Measurements from ENCODE around the gene SRRM2.

SRRM2 gene

DNA sequence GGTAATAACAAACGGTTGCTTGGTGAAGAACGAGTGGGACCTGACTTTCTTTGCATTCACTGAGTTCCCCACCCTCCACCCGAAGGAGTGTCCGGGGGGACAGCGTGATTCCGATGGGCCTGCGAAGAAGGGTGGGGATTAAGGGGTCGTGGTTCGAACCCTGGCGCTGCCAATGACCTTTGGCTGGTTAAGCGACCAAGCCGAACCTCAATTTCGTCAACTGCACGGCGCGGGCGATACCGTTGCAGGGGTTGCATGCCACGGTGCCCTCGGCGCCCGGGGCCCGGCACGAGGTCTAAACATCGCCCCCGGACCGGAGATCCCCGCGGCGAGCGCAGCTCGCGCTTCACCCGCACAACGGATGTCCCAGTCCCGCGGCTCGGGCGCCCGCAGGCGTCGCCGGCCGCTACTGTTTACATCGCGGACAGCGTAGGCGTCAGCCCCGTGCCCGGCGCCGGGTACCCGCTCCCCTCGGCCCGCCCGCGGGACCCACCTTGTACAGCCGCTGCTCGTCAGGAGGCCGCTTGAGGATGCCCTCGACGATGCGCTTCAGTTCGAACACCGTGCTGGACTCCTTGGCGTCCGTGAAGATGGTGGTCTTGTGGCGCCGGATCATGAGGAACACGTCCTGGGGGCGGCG lies 24.2 kb downstream of the SRRM2 start:
- Histone ChIP-seq H3K27me3 (ENCODE audit: control insufficient read depth in 1 of 2, insufficient read depth in 2 of 2, low read length in 2 of 2) (no peaks in the 10 kb centered on the region), H3K9ac (ENCODE audit: low read depth in 1 of 2, low read length in 2 of 2) (peak overlapping the region; percentile 58 to 84), H3K9me3 (ENCODE audit: control insufficient read depth in 1 of 2, low read length in 2 of 2) (no peaks in the 10 kb centered on the region), H3K4me1 (ENCODE audit: control insufficient read depth in 1 of 2, insufficient read depth in 2 of 2, low read length in 2 of 2) (peaks cover 18 to 19% of the 10 kb centered on the region in 2 donors), H3K27ac (ENCODE audit: low read depth, low read length) (no peak overlapping the region), H3K4me3 (ENCODE audit: low read depth in 1 of 2, low read length in 2 of 2) (peak overlapping the region; percentile 74 to 75), H3K36me3 (ENCODE audit: control insufficient read depth in 1 of 2, insufficient read depth in 2 of 2, low read length in 2 of 2) (peaks cover 21 to 32% of the 10 kb centered on the region in 2 donors)

DNA sequence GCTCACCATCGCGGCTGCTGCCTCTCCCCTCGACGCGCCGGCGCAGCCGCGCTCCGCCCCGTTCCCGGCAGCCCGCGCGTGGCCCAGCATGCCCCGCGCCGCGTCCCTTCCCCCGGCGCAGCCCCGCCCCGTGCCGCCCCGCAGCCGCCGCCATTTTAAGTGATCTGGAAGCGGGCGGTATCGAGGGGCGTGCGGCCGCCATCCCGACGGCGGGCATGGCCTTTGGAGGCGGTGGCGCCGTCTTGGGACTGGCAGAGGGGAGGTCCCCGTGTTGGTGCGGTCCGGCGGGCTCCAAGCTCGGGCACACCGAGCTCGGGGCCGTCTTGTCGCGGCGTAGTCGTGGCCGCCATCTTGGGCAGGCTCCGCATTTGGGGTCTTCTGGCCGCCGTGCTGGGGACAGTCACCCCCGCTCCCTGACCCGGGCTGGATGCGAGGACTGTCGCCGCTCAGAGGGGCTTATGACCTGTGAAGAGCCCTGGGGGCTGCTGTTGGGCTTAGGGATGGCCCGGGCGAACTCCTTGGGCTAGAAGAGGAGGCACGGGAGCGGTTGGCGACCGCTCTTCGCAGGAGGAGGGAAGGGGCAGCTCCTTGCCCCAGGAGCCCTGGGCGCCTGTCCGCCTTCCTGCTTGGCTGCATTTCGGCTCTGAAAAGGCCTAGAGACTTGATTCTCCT lies 24.9 kb downstream of the SRRM2 start, which contains the start of gene ELOB:
Gene ELOB, minus strand, starts transcription at position 50 of the 672 bp plus-strand sequence. Its CDS starts 41 bp downstream, at position 9.
- Histone ChIP-seq H3K27me3 (ENCODE audit: control insufficient read depth in 1 of 2, insufficient read depth in 2 of 2, low read length in 2 of 2) (no peaks in the 10 kb centered on the region), H3K9ac (ENCODE audit: low read depth in 1 of 2, low read length in 2 of 2) (peak within 1 kb of the TSS; percentile 96 to 100), H3K36me3 (ENCODE audit: control insufficient read depth in 1 of 2, insufficient read depth in 2 of 2, low read length in 2 of 2) (peaks cover 16 to 26% of the 10 kb centered on the region in 2 donors), H3K4me3 (ENCODE audit: low read depth in 1 of 2, low read length in 2 of 2) (peak within 1 kb of the TSS; percentile 88 to 98), H3K27ac (ENCODE audit: low read depth, low read length) (peak within 1 kb of the TSS; percentile 99), H3K4me1 (ENCODE audit: control insufficient read depth in 1 of 2, insufficient read depth in 2 of 2, low read length in 2 of 2) (peaks cover 18 to 19% of the 10 kb centered on the region in 2 donors), H3K9me3 (ENCODE audit: control insufficient read depth in 1 of 2, low read length in 2 of 2) (no peaks in the 10 kb centered on the region)

DNA sequence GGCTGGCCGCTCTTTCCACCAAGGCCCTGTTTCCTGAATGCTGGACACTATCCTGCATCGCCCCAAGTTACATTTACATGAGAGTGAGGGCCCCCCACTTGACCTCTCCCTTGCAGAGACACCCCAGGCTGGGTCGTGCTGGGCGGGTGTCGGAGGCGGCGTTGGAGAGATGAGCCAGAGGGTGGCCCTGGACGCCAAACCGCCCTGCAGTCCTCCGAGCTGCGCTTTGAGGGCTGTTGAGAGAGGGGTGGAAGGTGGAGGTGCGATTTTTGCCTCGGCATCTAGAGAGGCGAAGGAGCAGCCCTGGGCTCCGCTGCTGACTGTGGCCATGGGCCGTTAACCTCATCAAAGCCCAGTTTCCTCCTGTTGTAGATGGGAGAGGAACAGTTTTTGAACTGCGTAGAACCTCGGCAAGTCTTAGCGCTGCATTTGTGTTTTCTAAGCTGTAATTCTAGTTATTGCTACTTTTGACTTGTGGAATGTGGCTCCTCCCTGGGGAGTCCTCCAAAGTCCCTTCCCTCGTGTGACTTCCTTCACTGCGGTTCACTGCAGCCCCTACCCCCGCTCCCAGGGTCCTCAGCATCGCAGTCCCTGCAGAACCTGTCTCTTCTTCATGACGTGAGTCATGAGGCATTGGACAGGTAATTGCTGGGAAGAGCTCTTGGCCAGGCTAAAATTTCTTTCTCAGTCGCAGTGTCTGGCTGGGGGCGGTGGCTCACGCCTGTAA lies 25.6 kb downstream of the SRRM2 start:
- Histone ChIP-seq H3K9me3 (ENCODE audit: control insufficient read depth in 1 of 2, low read length in 2 of 2) (no peaks in the 10 kb centered on the region), H3K36me3 (ENCODE audit: control insufficient read depth in 1 of 2, insufficient read depth in 2 of 2, low read length in 2 of 2) (peaks cover 12 to 20% of the 10 kb centered on the region in 2 donors), H3K4me3 (ENCODE audit: low read depth in 1 of 2, low read length in 2 of 2) (peak overlapping the region; percentile 88 to 98), H3K27me3 (ENCODE audit: control insufficient read depth in 1 of 2, insufficient read depth in 2 of 2, low read length in 2 of 2) (no peaks in the 10 kb centered on the region), H3K9ac (ENCODE audit: low read depth in 1 of 2, low read length in 2 of 2) (peak overlapping the region; percentile 96 to 100), H3K27ac (ENCODE audit: low read depth, low read length) (peak overlapping the region; percentile 99), H3K4me1 (ENCODE audit: control insufficient read depth in 1 of 2, insufficient read depth in 2 of 2, low read length in 2 of 2) (peaks cover 18 to 19% of the 10 kb centered on the region in 2 donors)

DNA sequence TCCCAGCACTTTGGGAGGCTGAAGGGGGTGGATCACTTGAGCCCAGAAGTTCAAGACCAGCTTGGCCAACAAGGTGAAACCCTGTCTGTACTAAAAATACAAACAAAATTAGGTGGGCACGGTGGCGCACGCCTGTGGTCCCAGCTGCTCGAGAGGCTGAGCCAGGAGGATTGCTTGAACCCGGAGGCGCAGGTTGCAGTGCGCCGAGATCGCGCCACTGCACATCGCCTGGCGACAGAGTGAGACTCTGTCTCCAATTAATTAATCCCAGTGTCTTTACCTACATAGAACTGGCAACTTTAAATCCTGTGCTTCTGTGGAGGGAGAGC lies 26.2 kb downstream of the SRRM2 start:
- Histone ChIP-seq H3K4me1 (ENCODE audit: control insufficient read depth in 1 of 2, insufficient read depth in 2 of 2, low read length in 2 of 2) (peaks cover 18 to 19% of the 10 kb centered on the region in 2 donors), H3K4me3 (ENCODE audit: low read depth in 1 of 2, low read length in 2 of 2) (peak overlapping the region in 1 of 2 donors; percentile 98), H3K9ac (ENCODE audit: low read depth in 1 of 2, low read length in 2 of 2) (peak overlapping the region; percentile 96 to 100), H3K9me3 (ENCODE audit: control insufficient read depth in 1 of 2, low read length in 2 of 2) (no peaks in the 10 kb centered on the region), H3K36me3 (ENCODE audit: control insufficient read depth in 1 of 2, insufficient read depth in 2 of 2, low read length in 2 of 2) (peaks cover 8 to 15% of the 10 kb centered on the region in 2 donors), H3K27me3 (ENCODE audit: control insufficient read depth in 1 of 2, insufficient read depth in 2 of 2, low read length in 2 of 2) (no peaks in the 10 kb centered on the region), H3K27ac (ENCODE audit: low read depth, low read length) (no peak overlapping the region)

DNA sequence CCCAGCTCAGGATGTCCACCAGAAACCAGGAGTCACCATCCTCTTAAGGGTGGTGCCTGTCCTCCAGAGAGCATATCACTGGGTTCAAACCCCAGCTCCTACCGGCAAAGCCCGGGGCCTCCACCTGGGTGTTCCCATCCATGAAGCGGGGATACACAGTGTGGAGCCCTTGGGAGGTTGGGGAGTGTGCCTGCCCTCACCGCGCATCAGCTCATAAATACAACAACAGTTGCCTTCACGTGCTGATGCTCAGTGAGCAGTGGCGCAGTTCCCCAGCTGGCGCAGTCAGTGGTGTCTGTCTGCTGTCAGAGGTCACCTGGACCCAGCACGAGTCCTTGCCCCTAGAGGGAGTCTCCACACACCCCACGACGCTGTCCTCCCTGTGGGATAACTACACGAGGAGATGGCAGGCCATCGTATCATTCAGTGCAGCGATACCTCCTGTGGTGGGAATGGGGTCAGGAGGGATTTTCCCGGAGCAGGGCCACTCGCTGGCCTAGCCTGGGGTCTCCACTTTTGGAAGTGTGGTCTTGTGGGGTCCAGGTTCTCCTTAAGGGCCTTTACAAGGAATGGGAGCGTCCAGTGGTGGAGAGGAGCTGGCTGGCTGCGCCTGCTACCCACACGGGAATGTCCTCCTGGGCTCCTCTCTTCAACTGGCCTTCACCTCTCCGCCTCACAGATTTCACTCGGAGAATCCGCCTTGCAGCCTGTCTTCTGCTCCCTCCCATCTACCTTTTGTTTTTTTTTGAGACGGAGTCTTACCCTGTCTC lies 26.9 kb downstream of the SRRM2 start:
- H3K27me3 ChIP-seq (ENCODE audit: control insufficient read depth in 1 of 2, insufficient read depth in 2 of 2, low read length in 2 of 2) = no peaks in the 10 kb centered on the region
- H3K4me3 ChIP-seq (ENCODE audit: low read depth in 1 of 2, low read length in 2 of 2) = no peak overlapping the region
- no peaks in the 10 kb centered on the region for H3K9me3 ChIP-seq (ENCODE audit: control insufficient read depth in 1 of 2, low read length in 2 of 2)
- H3K9ac ChIP-seq (ENCODE audit: low read depth in 1 of 2, low read length in 2 of 2) = no peak overlapping the region
- H3K36me3 ChIP-seq (ENCODE audit: control insufficient read depth in 1 of 2, insufficient read depth in 2 of 2, low read length in 2 of 2) = peaks cover 6 to 7% of the 10 kb centered on the region in 2 donors
- H3K4me1 ChIP-seq (ENCODE audit: control insufficient read depth in 1 of 2, insufficient read depth in 2 of 2, low read length in 2 of 2) = peaks cover 18 to 19% of the 10 kb centered on the region in 2 donors
- no peak overlapping the region for H3K27ac ChIP-seq (ENCODE audit: low read depth, low read length)

DNA sequence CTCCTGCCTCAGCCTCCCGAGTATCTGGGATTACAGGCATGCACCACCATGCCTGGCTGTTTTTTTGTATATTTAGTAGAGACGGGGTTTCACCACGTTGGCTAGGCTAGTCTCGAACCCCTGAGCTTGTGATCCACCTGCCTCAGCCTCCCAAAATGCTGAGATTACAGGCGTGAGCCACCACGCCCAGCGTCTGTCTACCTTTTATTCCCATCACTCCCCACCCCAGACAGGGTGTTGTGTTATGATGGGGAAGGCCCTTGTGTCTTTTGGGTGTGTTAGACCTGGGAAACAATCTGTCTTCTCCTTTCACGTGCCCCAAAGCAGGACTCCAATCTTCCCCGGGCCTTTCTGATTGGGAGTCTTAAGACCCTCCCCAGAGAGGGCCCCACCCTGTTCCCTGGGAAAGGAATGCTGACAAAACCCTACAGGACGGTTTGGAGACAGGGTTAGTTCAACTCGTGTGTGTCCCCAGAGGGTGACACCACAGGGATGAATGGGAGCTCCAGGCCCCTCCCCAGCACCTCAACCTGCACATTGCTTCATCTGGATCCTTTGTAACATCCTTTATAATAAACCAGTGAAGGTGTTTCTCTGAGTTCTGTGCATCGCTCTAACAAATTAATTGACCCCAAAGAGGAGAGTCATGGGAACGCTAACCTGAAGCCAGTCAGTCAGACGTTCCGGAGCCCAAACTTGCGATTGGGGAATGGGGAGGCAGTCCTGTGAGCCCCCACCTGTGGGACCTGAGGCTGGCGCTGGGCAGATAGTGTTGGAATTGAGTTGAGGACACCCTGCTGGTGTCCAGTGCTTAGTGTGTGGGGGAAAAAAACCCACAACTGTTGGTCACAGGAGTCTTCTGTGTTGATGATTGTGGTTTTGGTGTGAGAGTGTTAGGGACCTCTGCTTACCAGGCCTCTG lies 27.8 kb downstream of the SRRM2 start:
- Histone ChIP-seq H3K4me1 (ENCODE audit: control insufficient read depth in 1 of 2, insufficient read depth in 2 of 2, low read length in 2 of 2) (peaks cover 18 to 23% of the 10 kb centered on the region in 2 donors), H3K27me3 (ENCODE audit: control insufficient read depth in 1 of 2, insufficient read depth in 2 of 2, low read length in 2 of 2) (no peaks in the 10 kb centered on the region), H3K27ac (ENCODE audit: low read depth, low read length) (no peak overlapping the region), H3K4me3 (ENCODE audit: low read depth in 1 of 2, low read length in 2 of 2) (no peak overlapping the region), H3K9ac (ENCODE audit: low read depth in 1 of 2, low read length in 2 of 2) (no peak overlapping the region), H3K36me3 (ENCODE audit: control insufficient read depth in 1 of 2, insufficient read depth in 2 of 2, low read length in 2 of 2) (no peaks in the 10 kb centered on the region), H3K9me3 (ENCODE audit: control insufficient read depth in 1 of 2, low read length in 2 of 2) (no peaks in the 10 kb centered on the region)

DNA sequence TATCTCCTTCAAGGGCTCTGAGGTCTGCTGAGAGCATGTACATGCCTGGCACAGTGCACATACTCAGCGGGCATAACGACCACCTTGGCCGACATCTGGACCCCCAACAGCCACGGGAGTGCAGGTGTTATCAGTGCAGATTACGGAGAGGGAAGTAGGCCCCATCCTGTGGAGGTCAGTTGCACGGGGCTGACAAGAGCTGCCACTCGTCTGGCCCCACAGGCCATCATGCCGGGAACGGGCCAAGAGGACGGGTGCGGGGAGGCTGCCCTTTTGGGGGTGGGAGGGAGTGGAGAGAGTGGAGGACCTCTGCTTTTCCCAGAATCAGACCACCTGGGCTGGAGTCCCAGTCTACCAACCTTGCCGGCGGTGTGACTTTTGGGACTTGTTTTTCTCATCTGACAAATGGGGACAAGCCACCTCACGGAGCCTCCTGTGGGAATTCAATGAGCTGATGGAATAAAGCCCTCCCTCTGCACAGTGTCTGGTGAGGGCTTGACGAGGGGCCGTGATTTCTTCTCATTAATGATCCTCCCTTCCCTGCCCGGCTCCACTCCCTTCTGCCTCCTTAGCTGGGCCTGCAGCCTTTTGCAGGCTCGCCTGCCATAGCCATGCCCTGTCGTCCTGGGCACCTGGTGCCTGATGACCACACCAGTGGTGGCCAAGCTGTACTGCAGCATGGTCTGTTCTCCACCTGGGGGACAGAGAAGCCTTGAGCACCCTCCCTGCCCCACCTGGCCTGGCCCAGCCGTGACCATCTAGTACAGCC lies 30.3 kb downstream of the SRRM2 start:
- no peak overlapping the region for H3K4me3 ChIP-seq (ENCODE audit: low read depth in 1 of 2, low read length in 2 of 2)
- H3K4me1 ChIP-seq (ENCODE audit: control insufficient read depth in 1 of 2, insufficient read depth in 2 of 2, low read length in 2 of 2) = peaks cover 13 to 25% of the 10 kb centered on the region in 2 donors
- H3K27ac ChIP-seq (ENCODE audit: low read depth, low read length) = no peak overlapping the region
- no peak overlapping the region for H3K9ac ChIP-seq (ENCODE audit: low read depth in 1 of 2, low read length in 2 of 2)
- H3K9me3 ChIP-seq (ENCODE audit: control insufficient read depth in 1 of 2, low read length in 2 of 2) = no peaks in the 10 kb centered on the region
- H3K36me3 ChIP-seq (ENCODE audit: control insufficient read depth in 1 of 2, insufficient read depth in 2 of 2, low read length in 2 of 2) = no peaks in the 10 kb centered on the region
- peaks cover 13 to 17% of the 10 kb centered on the region in 2 donors for H3K27me3 ChIP-seq (ENCODE audit: control insufficient read depth in 1 of 2, insufficient read depth in 2 of 2, low read length in 2 of 2)

DNA sequence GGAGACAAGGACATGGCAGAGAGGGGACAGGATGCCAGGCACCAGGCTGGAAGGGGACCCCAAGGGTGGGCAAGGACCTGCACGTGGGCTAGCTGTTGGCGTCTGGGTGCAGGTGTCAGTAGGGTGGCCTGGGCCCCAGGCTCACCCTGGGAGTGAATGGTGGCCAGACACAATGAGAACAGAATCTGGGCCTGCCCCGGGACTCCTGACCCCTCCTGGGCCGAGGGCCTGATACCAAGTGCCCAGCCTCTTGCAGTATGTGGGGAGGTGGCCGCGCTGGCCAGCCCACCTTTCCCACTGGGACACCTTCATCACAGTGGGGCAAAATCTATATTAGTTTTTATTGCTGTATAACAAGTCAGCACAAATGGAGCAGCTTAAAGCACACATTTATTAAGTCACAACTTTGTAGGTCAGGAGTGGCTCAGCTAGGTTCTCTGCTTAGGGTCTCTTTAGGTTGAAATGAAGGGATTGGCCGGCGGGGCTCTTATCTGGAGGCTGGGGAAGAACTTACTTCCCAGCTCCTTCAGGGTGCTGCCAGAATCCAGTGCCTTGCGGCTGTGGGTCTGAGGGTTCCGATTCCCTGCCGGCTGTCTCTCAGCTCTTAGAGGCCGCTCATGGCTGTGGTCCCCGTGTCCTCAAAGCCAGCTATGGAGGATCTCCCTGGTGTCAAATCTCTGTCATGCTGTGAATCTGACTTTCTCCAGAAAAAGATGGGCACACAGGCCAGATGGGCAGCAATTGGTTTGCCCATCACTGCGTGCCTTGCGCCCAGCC lies 31.3 kb downstream of the SRRM2 start:
- H3K9me3 ChIP-seq (ENCODE audit: control insufficient read depth in 1 of 2, low read length in 2 of 2) = no peaks in the 10 kb centered on the region
- no peak overlapping the region for H3K4me3 ChIP-seq (ENCODE audit: low read depth in 1 of 2, low read length in 2 of 2)
- no peak overlapping the region for H3K27ac ChIP-seq (ENCODE audit: low read depth, low read length)
- peaks cover 13 to 20% of the 10 kb centered on the region in 2 donors for H3K27me3 ChIP-seq (ENCODE audit: control insufficient read depth in 1 of 2, insufficient read depth in 2 of 2, low read length in 2 of 2)
- H3K36me3 ChIP-seq (ENCODE audit: control insufficient read depth in 1 of 2, insufficient read depth in 2 of 2, low read length in 2 of 2) = no peaks in the 10 kb centered on the region
- H3K4me1 ChIP-seq (ENCODE audit: control insufficient read depth in 1 of 2, insufficient read depth in 2 of 2, low read length in 2 of 2) = peaks cover 6 to 17% of the 10 kb centered on the region in 2 donors
- no peak overlapping the region for H3K9ac ChIP-seq (ENCODE audit: low read depth in 1 of 2, low read length in 2 of 2)

All from duodenal mucosa (tissue), 2 donors.